HG03045 (cell line): ENCODE data around the gene CADM2.
"Not testable (repeated sequence)": the region's sequence is repeated elsewhere in the genome, so short reads cannot be mapped to it uniquely, and the experiment has no call there.

Source experiments
- ATAC-seq: cut with Tn5 transposase; IDR thresholded peaks from one replicate; pipeline ENCODE4 v1.9.1; 2021; ENCODE audit warnings: mild to moderate bottlenecking, moderate library complexity; ENCODE audit not compliant: unreplicated experiment

The CADM2 gene

GRCh38 chr3:84958495-84959469 lies at the start of gene CADM2:
TSS of gene CADM2 (plus strand) at chr3:84958989.
- peak; percentile 94 for ATAC-seq

- not testable (repeated sequence) for ATAC-seq
Measured at GRCh38 chr3:84918592-84918991, 40.2 kb upstream of the CADM2 start.

DNA sequence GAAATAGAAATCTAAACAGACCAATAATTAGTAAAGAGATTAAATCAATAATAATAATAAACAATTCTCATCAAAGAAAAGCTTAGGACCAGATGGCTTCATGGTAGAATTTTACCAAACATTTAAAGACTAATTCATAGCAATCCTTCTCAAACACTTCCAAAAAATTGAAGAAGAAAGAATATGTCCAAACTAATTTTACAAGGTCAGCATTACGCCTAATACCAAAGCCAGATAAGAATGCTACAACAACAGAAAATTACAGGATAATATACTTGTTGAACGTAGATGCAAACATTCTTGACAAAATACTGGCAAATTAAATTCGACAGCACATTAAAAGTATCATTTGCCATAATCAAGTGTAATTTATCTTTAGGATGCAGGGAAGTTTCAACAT lies 36.1 kb upstream of the CADM2 start:
- no peak for ATAC-seq

DNA sequence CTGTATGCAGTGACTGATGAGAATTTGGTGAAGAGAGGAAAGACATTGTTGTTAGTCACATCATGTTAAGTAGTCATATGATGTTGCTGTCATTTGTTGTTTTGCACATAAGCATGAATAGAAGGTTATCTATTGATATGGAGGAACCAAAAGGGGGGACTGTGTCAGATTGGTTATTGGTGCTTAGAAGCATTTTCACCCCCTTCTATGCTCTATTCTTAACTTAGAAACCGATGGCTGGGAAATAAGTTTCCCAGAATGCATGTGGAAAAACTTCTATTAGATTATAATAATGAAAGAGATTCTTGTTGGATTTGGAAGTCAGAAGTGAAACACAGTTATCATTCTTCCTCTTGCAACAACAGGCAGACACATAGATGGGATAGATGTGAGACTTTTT lies 33.2 kb upstream of the CADM2 start:
- no peak for ATAC-seq

GRCh38 chr3:84943379-84943778 lies 15.4 kb upstream of the CADM2 start:
- no peak for ATAC-seq

- no peak for ATAC-seq
Measured at GRCh38 chr3:84946240-84946639, 12.5 kb upstream of the CADM2 start.

DNA sequence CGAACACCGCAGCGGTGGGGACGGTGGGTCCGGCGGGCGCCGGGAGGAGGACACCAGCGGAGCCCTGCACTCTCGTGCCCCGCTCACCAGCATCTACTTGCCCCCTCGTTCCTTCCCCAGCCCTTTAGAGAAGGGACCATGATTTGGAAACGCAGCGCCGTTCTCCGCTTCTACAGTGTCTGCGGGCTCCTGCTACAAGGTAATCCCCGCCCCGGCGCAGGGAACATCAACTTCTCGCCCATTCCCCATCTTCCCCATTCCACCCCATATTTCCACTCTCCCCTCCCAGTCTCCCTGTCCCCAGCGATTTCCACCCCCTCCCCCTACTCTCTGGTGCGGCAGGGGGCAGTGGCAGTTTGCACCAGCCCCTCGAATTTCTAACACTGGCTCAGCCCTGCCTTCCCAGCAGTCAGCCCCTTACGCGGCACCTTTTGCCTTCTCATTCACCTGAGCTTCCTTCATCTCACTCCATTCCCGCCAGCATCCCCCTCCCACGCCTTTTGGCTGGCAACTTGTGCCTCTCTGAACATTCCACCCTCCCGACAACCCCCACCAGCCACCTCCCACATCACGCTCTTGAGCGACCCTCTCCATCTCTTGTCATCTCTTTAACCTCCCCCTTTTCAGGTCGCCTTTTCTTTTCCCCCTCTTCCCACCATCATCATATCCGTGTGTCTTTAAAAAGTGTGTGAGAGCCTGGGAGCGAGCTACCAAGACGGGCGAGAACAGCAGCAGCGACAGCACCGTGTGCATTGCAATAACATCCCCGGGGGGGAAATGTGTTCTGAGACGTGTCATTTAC lies 882 bp downstream of the CADM2 start:
- peak; percentile 1 for ATAC-seq

DNA sequence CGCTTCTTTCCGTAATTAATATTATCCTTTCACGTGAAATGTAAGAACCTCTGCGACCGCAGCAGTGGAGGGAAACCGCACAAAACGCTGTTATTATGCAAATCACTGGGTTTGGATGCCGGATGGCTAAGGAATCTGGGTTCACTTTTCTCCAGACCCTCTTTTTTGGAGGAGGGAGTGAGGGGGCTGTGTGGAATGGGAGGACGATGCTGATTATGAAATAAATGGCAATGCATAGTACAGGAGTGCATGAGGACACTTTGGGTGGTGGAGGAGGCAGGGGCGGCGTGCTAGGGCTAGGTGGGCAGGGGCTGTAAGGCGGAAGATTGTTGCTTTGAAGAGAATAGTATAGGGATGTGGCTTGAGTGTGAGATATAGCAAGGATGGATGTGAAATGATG lies 1.8 kb downstream of the CADM2 start:
- no peak for ATAC-seq

DNA sequence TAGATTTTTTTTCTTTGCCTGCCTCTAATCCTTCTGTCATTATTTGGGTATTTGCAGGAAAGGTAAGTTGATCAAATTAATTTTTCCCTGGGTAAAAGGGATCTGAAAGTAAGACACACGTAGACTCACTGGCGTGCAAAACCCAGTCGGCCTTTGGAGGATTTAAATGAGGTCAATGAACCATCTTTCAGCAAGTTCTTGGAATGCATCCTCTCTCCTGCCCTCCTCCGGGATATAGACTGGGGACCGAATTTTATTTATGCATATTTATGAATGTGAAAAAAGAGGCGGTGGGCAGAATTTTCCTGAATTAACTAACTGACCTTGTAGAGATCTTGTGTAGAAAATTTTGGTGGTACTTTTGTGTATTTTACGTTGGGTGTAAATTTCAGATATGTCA lies 2.2 kb downstream of the CADM2 start:
- no peak for ATAC-seq

GRCh38 chr3:84961521-84962255 lies 2.9 kb downstream of the CADM2 start:
- ATAC-seq, result no peak

GRCh38 chr3:84962415-84962814 lies 3.6 kb downstream of the CADM2 start:
- ATAC-seq, result no peak

DNA sequence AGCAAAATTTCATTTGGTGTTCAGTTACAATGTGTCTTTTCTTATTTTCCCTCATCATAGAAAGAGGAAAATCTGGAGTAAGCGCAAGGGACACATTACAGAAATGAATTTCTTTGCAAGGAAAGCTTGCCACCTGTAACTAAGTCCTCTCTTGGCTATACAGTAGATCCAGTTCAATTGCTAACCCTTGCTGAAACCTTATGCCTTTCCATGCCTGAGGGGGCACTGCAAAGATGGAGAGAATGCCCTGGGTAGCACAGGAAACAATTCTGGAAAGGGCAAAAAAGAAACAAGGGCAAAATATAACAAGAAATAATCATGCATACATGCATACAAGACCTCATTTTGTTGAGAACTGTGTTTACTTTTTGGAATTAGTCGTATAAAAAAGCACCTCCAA lies 4.3 kb downstream of the CADM2 start:
- ATAC-seq, result no peak

DNA sequence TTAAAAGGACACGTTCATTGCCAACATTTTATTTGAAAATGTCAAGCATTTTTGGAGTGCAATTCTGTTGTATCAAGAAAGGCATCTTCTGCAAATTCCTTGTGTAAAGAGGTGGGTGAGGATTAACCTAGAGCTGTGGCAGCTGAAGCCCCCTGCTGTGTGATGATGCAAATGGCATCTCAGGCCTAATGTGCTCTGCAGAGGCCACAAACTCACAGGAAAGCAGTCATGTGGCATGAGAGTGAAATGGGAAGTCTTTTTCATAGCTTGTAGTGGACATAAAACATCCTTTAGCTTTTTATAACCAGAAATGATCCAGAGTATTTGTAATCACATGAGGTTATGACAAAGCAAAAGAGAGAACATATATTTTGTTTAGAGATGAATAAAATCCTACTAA lies 6.4 kb downstream of the CADM2 start:
- ATAC-seq, result no peak

GRCh38 chr3:84967767-84968581 lies 9.2 kb downstream of the CADM2 start:
- ATAC-seq, result no peak

DNA sequence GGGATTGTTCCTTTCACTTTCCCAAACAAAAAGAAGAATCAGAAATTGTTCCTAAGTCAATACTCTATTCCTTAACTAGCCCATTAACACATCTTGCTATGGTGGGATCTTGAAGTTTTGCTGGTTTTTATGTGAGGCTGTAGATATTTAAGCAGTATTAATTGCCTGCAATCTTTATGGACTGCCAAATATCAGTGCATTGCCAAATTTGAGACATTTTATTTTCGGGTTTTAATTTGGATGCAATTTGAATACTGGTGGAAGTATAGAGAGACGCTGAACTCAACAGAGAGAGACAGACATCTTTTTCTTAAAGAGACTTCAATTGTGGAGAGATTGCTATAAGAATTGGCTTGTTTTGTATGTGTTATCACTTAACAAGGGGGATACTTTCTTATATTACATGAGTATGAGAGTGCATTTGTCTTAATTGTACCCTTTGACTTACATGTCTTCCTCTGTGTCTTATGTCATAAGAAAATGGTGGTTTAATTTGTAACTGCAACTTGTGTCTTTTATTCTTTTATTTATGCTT lies 10.0 kb downstream of the CADM2 start:
- no peak for ATAC-seq

- ATAC-seq, result no peak
Measured at GRCh38 chr3:84974347-84974746, 15.6 kb downstream of the CADM2 start.

- no peak for ATAC-seq
Measured at GRCh38 chr3:84977021-84977420, 18.2 kb downstream of the CADM2 start.

GRCh38 chr3:84978843-84979242 lies 20.1 kb downstream of the CADM2 start:
- ATAC-seq, result no peak

DNA sequence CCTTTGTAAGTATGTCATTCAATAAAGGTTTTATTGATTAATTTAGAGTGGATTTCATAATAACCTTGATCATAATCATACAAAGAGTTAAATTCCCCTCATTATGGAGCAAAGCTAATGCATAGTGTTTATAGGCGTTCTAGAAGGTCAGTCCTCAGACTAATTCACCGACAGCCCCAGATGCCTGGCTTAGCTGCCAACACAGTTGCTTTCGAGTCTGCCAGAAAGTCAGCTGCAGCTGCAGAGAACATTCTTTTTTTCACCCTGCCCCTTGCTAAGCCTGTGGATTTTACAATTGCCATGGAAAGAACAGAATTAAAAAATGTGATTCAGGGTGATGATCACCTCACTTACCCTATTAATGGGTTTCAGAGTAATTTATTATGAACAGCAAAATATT lies 21.2 kb downstream of the CADM2 start:
- ATAC-seq, result no peak

DNA sequence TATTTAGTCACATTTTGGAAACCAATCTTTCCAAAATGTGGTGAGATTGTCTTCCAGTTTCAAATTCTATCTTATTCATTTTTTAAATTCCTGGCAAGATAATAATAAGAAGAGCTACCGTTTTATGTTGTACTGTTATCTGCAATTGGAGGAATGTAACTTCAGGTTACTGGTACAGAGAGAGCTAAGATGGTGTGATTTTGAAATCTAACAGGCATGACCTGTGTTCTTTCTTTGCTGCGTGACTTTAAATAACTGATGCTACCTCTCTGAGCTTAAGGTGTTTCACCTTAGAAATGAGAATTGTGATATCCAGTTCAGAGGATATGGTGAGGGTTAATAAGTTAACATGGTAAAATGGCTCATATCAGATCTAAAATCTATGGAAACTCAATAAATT lies 21.7 kb downstream of the CADM2 start:
- ATAC-seq, result no peak
